ENCODE data around the gene NELFB. TPM values are rescaled to one million over a fixed set of nuclear protein-coding genes. Genes with fewer than 3 reads are reported as not detected.

Gene NELFB
- total RNA-seq, 2 experiments from 2014 or later: 70.8 to 75.3 TPM

- ATAC-seq: no peak
- CTCF ChIA-PET: interaction anchor here (1.3 to 1.9 kb wide), 4 partner anchors 14 to 288 kb away, joined by 3 to 5 read pairs (median 4); partner anchors contain the start of genes EXD3, NOXA1 and NRARP
- Mint-ChIP-seq H3K36me3 (no peaks in the 10 kb centered on the region), H3K4me1 (peaks cover 11% of the 10 kb centered on the region), H3K4me3 (no peak overlapping the region), H3K27ac (no peak overlapping the region), H3K9me3 (ENCODE audit: low read depth) (no peaks in the 10 kb centered on the region), H3K27me3 (no peaks in the 10 kb centered on the region)
- DNase-seq: no peak
Measured at GRCh38 chr9:137317021-137317717, 62.0 kb downstream of the NELFB start.

GRCh38 chr9:137317718-137318511 is 62.8 kb downstream of the NELFB start:
- H3K36me3 Mint-ChIP-seq: no peaks in the 10 kb centered on the region
- no peaks in the 10 kb centered on the region for H3K9me3 Mint-ChIP-seq (ENCODE audit: low read depth)
- no peaks in the 10 kb centered on the region for H3K27me3 Mint-ChIP-seq
- H3K27ac Mint-ChIP-seq: no peak overlapping the region
- no peak overlapping the region for H3K4me3 Mint-ChIP-seq
- ATAC-seq (no peak), DNase-seq (no peak)
- CTCF ChIA-PET: no interaction called here
- peaks cover 11% of the 10 kb centered on the region for H3K4me1 Mint-ChIP-seq

GRCh38 chr9:137318602-137319001 is 63.5 kb downstream of the NELFB start:
- no peaks in the 10 kb centered on the region for H3K36me3 Mint-ChIP-seq
- no peaks in the 10 kb centered on the region for H3K9me3 Mint-ChIP-seq (ENCODE audit: low read depth)
- H3K27ac Mint-ChIP-seq: no peak overlapping the region
- H3K27me3 Mint-ChIP-seq: no peaks in the 10 kb centered on the region
- CTCF ChIA-PET: no interaction called here
- peaks cover 11% of the 10 kb centered on the region for H3K4me1 Mint-ChIP-seq
- H3K4me3 Mint-ChIP-seq: no peak overlapping the region
- no peak for ATAC-seq
- no peak for DNase-seq

- no peak overlapping the region for H3K27ac Mint-ChIP-seq
- no peak for ATAC-seq
- H3K9me3 Mint-ChIP-seq (ENCODE audit: low read depth): no peaks in the 10 kb centered on the region
- CTCF ChIA-PET: interaction anchor here (0.6 to 2.0 kb wide), 3 partner anchors 8 to 227 kb away, joined by 3 to 12 read pairs (median 3); partner anchors contain the start of gene NRARP
- H3K4me1 Mint-ChIP-seq: peaks cover 11% of the 10 kb centered on the region
- H3K36me3 Mint-ChIP-seq: no peaks in the 10 kb centered on the region
- DNase-seq: no peak
- no peak overlapping the region for H3K4me3 Mint-ChIP-seq
- no peaks in the 10 kb centered on the region for H3K27me3 Mint-ChIP-seq
Measured at GRCh38 chr9:137319011-137319738, 64.0 kb downstream of the NELFB start.

GRCh38 chr9:137319739-137320551 is 64.8 kb downstream of the NELFB start:
- no peaks in the 10 kb centered on the region for H3K36me3 Mint-ChIP-seq
- no peak for DNase-seq
- H3K9me3 Mint-ChIP-seq (ENCODE audit: low read depth): no peaks in the 10 kb centered on the region
- peak overlapping the region; percentile 74 for H3K27ac Mint-ChIP-seq
- H3K4me1 Mint-ChIP-seq: peaks cover 11% of the 10 kb centered on the region
- H3K27me3 Mint-ChIP-seq: no peaks in the 10 kb centered on the region
- no peak for ATAC-seq
- CTCF ChIA-PET: interaction anchor here (0.6 to 2.0 kb wide), 5 partner anchors 9 to 226 kb away, joined by 3 to 12 read pairs (median 3); partner anchors contain the start of gene NRARP
- no peak overlapping the region for H3K4me3 Mint-ChIP-seq

GRCh38 chr9:137320555-137321384 is 65.6 kb downstream of the NELFB start:
- Mint-ChIP-seq H3K9me3 (ENCODE audit: low read depth) (no peaks in the 10 kb centered on the region), H3K27ac (peak overlapping the region; percentile 74), H3K4me3 (no peak overlapping the region), H3K36me3 (no peaks in the 10 kb centered on the region), H3K4me1 (peaks cover 11% of the 10 kb centered on the region), H3K27me3 (peaks cover 2% of the 10 kb centered on the region)
- CTCF ChIA-PET: interaction anchor here (0.9 to 2.0 kb wide), 3 partner anchors 16 to 26 kb away, joined by 3 to 12 read pairs (median 5); partner anchors contain the start of gene NRARP
- ATAC-seq: peak; percentile 63
- DNase-seq: peak; percentile 71

GRCh38 chr9:137321726-137322361 is 66.7 kb downstream of the NELFB start:
- CTCF ChIA-PET: no interaction called here
- Mint-ChIP-seq H3K4me3 (no peak overlapping the region), H3K27ac (no peak overlapping the region), H3K4me1 (peaks cover 16% of the 10 kb centered on the region), H3K9me3 (ENCODE audit: low read depth) (peaks cover 5% of the 10 kb centered on the region), H3K36me3 (peaks cover 3% of the 10 kb centered on the region), H3K27me3 (peaks cover 7% of the 10 kb centered on the region)
- ATAC-seq: no peak
- DNase-seq: no peak

Other genes starting within 250 kb of the NELFB start
- 10 to 100 TPM; 30.0 to 73.6 TPM for gene ABCA2, start 227.1 kb upstream of the NELFB start, total RNA-seq
- gene FUT7, start 223.2 kb upstream of the NELFB start, total RNA-seq: 1 to 10 TPM in 1 of 2 experiments, under 1 TPM in 1; 0.68 to 2.8 TPM
- 10 to 100 TPM; 30.4 to 55.6 TPM for gene NPDC1, start 209.2 kb upstream of the NELFB start, total RNA-seq
- gene ENTPD2, start 201.3 kb upstream of the NELFB start, total RNA-seq: not detected
- gene SAPCD2, start 184.8 kb upstream of the NELFB start, total RNA-seq: 10 to 100 TPM; 31.9 to 40.1 TPM
- 10 to 100 TPM; 32.6 to 35.3 TPM for gene UAP1L1, start 177.8 kb upstream of the NELFB start, total RNA-seq
- 10 to 100 TPM; 43.8 to 60.6 TPM for gene MAN1B1, start 168.3 kb upstream of the NELFB start, total RNA-seq
- 100 to 1,000 TPM; 271 to 321 TPM for gene DPP7, start 140.6 kb upstream of the NELFB start, total RNA-seq
- not detected for gene GRIN1, start 116.2 kb upstream of the NELFB start, total RNA-seq
- gene LRRC26, start 85.3 kb upstream of the NELFB start, total RNA-seq: under 1 TPM in 1 of 2 experiments, not detected in 1; 0.30 TPM
- gene TMEM210, start 83.3 kb upstream of the NELFB start, total RNA-seq: not detected
- gene ANAPC2, start 66.8 kb upstream of the NELFB start, total RNA-seq: 10 to 100 TPM; 59.8 to 69.7 TPM
- gene SSNA1, start 66.7 kb upstream of the NELFB start, total RNA-seq: 10 to 100 TPM; 80.2 to 91.3 TPM
- 10 to 100 TPM; 11.1 to 13.3 TPM for gene TPRN, start 54.6 kb upstream of the NELFB start, total RNA-seq
- 10 to 100 TPM; 32.2 to 36.9 TPM for gene TMEM203, start 49.7 kb upstream of the NELFB start, total RNA-seq
- 10 to 100 TPM; 50.1 to 50.6 TPM for gene NDOR1, start 49.6 kb upstream of the NELFB start, total RNA-seq
- gene RNF208, start 33.1 kb upstream of the NELFB start, total RNA-seq: 1 to 10 TPM; 2.9 to 3.0 TPM
- gene CYSRT1, start 30.2 kb upstream of the NELFB start, total RNA-seq: under 1 TPM; 0.53 to 0.89 TPM
- gene RNF224, start 27.8 kb upstream of the NELFB start, total RNA-seq: not detected
- not detected for gene SLC34A3, start 24.4 kb upstream of the NELFB start, total RNA-seq
- 100 to 1,000 TPM; 353 to 375 TPM for gene TUBB4B, start 14.0 kb upstream of the NELFB start, total RNA-seq
- not detected for gene STPG3, start 4.0 kb upstream of the NELFB start, total RNA-seq
- gene TOR4A, start 22.4 kb downstream of the NELFB start, total RNA-seq: 10 to 100 TPM; 10.9 to 13.3 TPM
- gene NRARP, start 46.9 kb downstream of the NELFB start, total RNA-seq: 1 to 10 TPM; 1.6 to 4.5 TPM
- 10 to 100 TPM in 1 of 2 experiments, 1 to 10 TPM in 1; 9.2 to 19.8 TPM for gene EXD3, start 167.8 kb downstream of the NELFB start, total RNA-seq
- under 1 TPM; 0.30 to 0.53 TPM for gene NOXA1, start 168.1 kb downstream of the NELFB start, total RNA-seq
- gene ENTPD8, start 186.0 kb downstream of the NELFB start, total RNA-seq: not detected
- gene NSMF, start 204.0 kb downstream of the NELFB start, total RNA-seq: 10 to 100 TPM; 35.8 to 42.1 TPM

All from activated CD8-positive, alpha-beta memory T cell treated with anti-CD3 and anti-CD28 coated beads, Interleukin-2, amount 10 ng/mL, durations not matched to agents 7 days and 5 days (primary cell).